ENCODE data around the gene NPHP4.

NPHP4 gene

DNA sequence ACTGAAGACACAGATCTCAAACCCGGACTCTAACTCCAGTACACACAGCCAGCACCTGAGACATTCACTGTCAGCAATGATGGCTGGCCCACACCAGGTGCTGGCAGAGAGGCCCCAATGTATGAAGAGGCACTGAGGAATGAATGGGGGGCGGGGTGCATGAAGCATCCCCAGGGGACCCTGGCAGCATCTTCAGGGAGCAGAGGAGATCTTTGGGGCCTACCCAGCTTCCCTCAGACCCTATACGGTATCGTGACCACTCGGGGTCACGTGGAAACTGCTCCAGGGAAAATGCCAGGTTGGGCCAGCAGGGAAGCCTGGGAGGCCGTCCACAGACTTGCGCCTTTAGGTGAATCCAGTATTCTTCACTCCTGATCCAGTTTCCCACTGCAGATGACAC is 84.3 kb downstream of the NPHP4 start:
- Histone ChIP-seq H3K4me3 (ENCODE audit: low read depth in 1 of 5, low read length in 5 of 5) (no peak overlapping the region), H3K27ac (ENCODE audit: low read depth, low read length) (no peak overlapping the region), H3K9me3 (ENCODE audit: control insufficient read depth in 5 of 5, low read length in 5 of 5) (no peaks in the 10 kb centered on the region), H3K9ac (ENCODE audit: low read length in 5 of 5) (no peak overlapping the region), H3K36me3 (ENCODE audit: control insufficient read depth in 5 of 5, insufficient read depth in 5 of 5, low read length in 5 of 5) (peaks cover 2 to 68% (median 27%) of the 10 kb centered on the region in 5 donors), H3K27me3 (ENCODE audit: control insufficient read depth in 5 of 5, insufficient read depth in 4 of 5, low read length in 5 of 5) (peaks cover 0 to 4% (median 0%) of the 10 kb centered on the region in 5 donors), H3K4me1 (ENCODE audit: control insufficient read depth in 5 of 5, insufficient read depth in 5 of 5, low read length in 5 of 5) (peaks cover 0 to 5% (median 0%) of the 10 kb centered on the region in 5 donors)

DNA sequence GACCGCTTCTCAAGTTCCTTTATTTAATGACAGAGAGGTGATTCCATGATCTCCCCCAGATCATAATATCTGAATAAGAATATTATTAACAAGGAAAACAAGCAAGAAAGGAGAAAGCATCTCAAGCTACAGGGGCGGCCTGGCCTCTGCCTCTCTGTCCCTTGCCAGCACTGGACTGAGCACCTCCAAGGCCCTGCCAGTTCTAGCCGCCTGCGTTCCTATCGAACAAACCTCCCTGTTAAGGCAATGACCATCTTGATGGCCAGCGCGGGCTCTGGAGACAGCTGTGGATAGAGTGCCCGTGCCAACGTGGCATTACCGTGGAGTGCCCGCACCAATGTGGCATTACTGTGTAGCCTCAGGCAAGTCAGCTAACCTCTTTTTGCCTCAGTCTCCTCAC is 84.8 kb downstream of the NPHP4 start:
- Histone ChIP-seq H3K27me3 (ENCODE audit: control insufficient read depth in 5 of 5, insufficient read depth in 4 of 5, low read length in 5 of 5) (peaks cover 0 to 4% (median 0%) of the 10 kb centered on the region in 5 donors), H3K27ac (ENCODE audit: low read depth, low read length) (no peak overlapping the region), H3K9me3 (ENCODE audit: control insufficient read depth in 5 of 5, low read length in 5 of 5) (no peaks in the 10 kb centered on the region), H3K4me1 (ENCODE audit: control insufficient read depth in 5 of 5, insufficient read depth in 5 of 5, low read length in 5 of 5) (peaks cover 0 to 5% (median 0%) of the 10 kb centered on the region in 5 donors), H3K4me3 (ENCODE audit: low read depth in 1 of 5, low read length in 5 of 5) (no peak overlapping the region), H3K36me3 (ENCODE audit: control insufficient read depth in 5 of 5, insufficient read depth in 5 of 5, low read length in 5 of 5) (peaks cover 2 to 69% (median 27%) of the 10 kb centered on the region in 5 donors), H3K9ac (ENCODE audit: low read length in 5 of 5) (no peak overlapping the region)

DNA sequence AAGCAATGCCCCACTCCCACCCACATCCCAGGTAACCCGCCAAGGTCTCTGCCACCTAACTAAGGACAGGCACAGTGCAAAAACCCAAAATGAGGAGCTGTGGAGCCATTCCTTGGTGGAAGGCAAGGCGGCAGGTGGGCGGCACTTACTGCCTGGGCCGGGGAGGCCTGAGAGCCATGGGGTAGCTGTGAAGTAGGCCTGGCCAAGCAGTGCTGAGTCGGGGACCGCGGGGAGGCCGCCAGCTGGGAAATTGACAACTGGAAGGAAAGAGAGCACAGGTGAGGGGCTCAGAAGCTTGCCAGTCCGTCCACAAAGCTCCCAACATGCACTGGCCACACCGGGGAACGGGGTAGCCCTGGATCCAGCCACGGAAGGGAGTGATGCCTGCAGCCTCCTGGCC is 85.3 kb downstream of the NPHP4 start:
- H3K27ac ChIP-seq (ENCODE audit: low read depth, low read length) = no peak overlapping the region
- peaks cover 0 to 5% (median 0%) of the 10 kb centered on the region in 5 donors for H3K4me1 ChIP-seq (ENCODE audit: control insufficient read depth in 5 of 5, insufficient read depth in 5 of 5, low read length in 5 of 5)
- peaks cover 0 to 4% (median 0%) of the 10 kb centered on the region in 5 donors for H3K27me3 ChIP-seq (ENCODE audit: control insufficient read depth in 5 of 5, insufficient read depth in 4 of 5, low read length in 5 of 5)
- no peak overlapping the region for H3K4me3 ChIP-seq (ENCODE audit: low read depth in 1 of 5, low read length in 5 of 5)
- H3K36me3 ChIP-seq (ENCODE audit: control insufficient read depth in 5 of 5, insufficient read depth in 5 of 5, low read length in 5 of 5) = peaks cover 2 to 69% (median 27%) of the 10 kb centered on the region in 5 donors
- H3K9ac ChIP-seq (ENCODE audit: low read length in 5 of 5) = no peak overlapping the region
- H3K9me3 ChIP-seq (ENCODE audit: control insufficient read depth in 5 of 5, low read length in 5 of 5) = no peaks in the 10 kb centered on the region

DNA sequence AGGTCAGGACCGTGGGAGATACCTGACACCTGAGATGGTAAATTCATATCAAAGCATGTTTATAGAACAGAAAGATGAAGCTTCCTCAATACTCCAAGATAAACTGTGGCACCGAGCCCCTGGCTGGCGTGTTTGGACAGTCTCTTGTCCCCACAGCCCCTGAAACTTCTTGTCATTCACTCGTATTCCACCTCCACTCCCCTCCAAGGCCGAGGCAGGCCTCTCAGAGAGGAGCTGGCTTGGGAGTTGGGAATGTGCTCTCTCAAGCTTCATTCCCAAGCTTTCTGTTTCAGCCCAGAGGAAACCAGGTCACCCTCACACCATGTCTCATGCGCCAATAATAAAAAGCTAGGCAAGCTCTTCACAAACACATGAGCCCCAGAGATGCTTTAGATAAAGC is 86.1 kb downstream of the NPHP4 start:
- H3K36me3 ChIP-seq (ENCODE audit: control insufficient read depth in 5 of 5, insufficient read depth in 5 of 5, low read length in 5 of 5) = peaks cover 2 to 66% (median 27%) of the 10 kb centered on the region in 5 donors
- no peak overlapping the region for H3K4me3 ChIP-seq (ENCODE audit: low read depth in 1 of 5, low read length in 5 of 5)
- H3K27ac ChIP-seq (ENCODE audit: low read depth, low read length) = no peak overlapping the region
- no peak overlapping the region for H3K9ac ChIP-seq (ENCODE audit: low read length in 5 of 5)
- peaks cover 0 to 4% (median 0%) of the 10 kb centered on the region in 5 donors for H3K27me3 ChIP-seq (ENCODE audit: control insufficient read depth in 5 of 5, insufficient read depth in 4 of 5, low read length in 5 of 5)
- H3K4me1 ChIP-seq (ENCODE audit: control insufficient read depth in 5 of 5, insufficient read depth in 5 of 5, low read length in 5 of 5) = peaks cover 0 to 5% (median 0%) of the 10 kb centered on the region in 5 donors
- H3K9me3 ChIP-seq (ENCODE audit: control insufficient read depth in 5 of 5, low read length in 5 of 5) = no peaks in the 10 kb centered on the region

DNA sequence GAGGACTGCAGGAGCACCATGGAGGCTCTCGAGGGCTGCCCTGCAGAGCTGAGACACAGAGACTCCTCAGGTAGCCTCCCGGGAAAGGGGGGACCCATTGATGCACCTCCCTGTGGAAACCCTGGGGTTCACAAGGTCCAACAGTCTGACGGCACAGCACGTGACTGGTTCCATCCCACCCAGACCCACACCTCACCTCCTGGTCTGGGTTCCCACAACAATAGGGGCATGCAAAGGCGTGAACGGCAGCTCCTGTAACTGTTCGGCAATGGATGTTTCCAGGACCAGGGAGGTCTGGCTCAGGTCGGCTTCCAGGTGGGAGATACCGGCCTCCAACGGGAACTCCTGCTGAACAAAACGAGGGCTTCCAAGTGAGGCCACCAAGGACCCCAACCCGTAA is 86.8 kb downstream of the NPHP4 start:
- H3K36me3 ChIP-seq (ENCODE audit: control insufficient read depth in 5 of 5, insufficient read depth in 5 of 5, low read length in 5 of 5) = peaks cover 2 to 60% (median 27%) of the 10 kb centered on the region in 5 donors
- H3K4me3 ChIP-seq (ENCODE audit: low read depth in 1 of 5, low read length in 5 of 5) = no peak overlapping the region
- peaks cover 0 to 4% (median 0%) of the 10 kb centered on the region in 5 donors for H3K27me3 ChIP-seq (ENCODE audit: control insufficient read depth in 5 of 5, insufficient read depth in 4 of 5, low read length in 5 of 5)
- no peaks in the 10 kb centered on the region for H3K9me3 ChIP-seq (ENCODE audit: control insufficient read depth in 5 of 5, low read length in 5 of 5)
- peak overlapping the region in 1 of 5 donors; percentile 68 for H3K9ac ChIP-seq (ENCODE audit: low read length in 5 of 5)
- no peak overlapping the region for H3K27ac ChIP-seq (ENCODE audit: low read depth, low read length)
- peaks cover 0 to 5% (median 0%) of the 10 kb centered on the region in 5 donors for H3K4me1 ChIP-seq (ENCODE audit: control insufficient read depth in 5 of 5, insufficient read depth in 5 of 5, low read length in 5 of 5)

DNA sequence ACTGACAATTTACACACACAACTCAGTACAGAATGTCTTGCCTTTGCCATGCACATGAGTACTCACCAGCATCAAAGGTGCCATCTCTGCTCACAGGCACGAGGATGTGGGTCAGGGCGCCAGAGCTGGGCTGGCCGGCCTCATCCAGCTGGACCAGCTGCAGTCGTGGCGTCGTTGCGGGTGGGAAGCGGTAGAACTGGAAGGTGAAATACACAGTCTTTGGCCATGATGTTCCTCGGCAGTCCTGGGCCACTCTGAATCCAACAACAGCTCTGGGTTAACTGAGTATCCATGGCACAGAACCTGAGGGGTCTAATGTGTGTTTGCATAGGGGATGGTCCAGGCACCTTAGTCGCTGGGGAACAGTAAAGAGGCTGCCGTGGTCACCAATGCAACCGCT is 87.7 kb downstream of the NPHP4 start:
- Histone ChIP-seq H3K27me3 (ENCODE audit: control insufficient read depth in 5 of 5, insufficient read depth in 4 of 5, low read length in 5 of 5) (peaks cover 0 to 4% (median 0%) of the 10 kb centered on the region in 5 donors), H3K9me3 (ENCODE audit: control insufficient read depth in 5 of 5, low read length in 5 of 5) (no peaks in the 10 kb centered on the region), H3K36me3 (ENCODE audit: control insufficient read depth in 5 of 5, insufficient read depth in 5 of 5, low read length in 5 of 5) (peaks cover 2 to 66% (median 31%) of the 10 kb centered on the region in 5 donors), H3K27ac (ENCODE audit: low read depth, low read length) (no peak overlapping the region), H3K4me3 (ENCODE audit: low read depth in 1 of 5, low read length in 5 of 5) (no peak overlapping the region), H3K4me1 (ENCODE audit: control insufficient read depth in 5 of 5, insufficient read depth in 5 of 5, low read length in 5 of 5) (peaks cover 0 to 5% (median 0%) of the 10 kb centered on the region in 5 donors), H3K9ac (ENCODE audit: low read length in 5 of 5) (no peak overlapping the region)

DNA sequence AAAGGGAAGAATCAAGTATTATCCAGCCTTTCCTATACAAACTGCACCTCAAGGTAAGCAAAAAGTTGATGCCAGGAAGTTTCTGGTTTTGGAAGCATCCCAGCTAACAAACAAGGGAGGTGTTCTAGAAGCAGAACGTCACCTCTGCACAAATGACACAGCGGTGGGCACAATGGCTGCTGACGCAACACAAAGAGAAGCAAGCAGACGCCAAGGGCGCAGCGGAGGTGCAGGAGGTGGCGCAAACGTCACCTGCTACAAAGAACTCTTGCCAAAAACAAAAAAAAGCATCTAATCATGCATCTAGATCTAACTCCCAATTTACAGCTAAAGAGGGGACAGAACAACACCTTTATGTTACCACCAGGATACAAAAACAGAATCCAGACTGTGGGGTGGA is 88.5 kb downstream of the NPHP4 start:
- no peaks in the 10 kb centered on the region for H3K9me3 ChIP-seq (ENCODE audit: control insufficient read depth in 5 of 5, low read length in 5 of 5)
- peaks cover 2 to 59% (median 31%) of the 10 kb centered on the region in 5 donors for H3K36me3 ChIP-seq (ENCODE audit: control insufficient read depth in 5 of 5, insufficient read depth in 5 of 5, low read length in 5 of 5)
- no peak overlapping the region for H3K27ac ChIP-seq (ENCODE audit: low read depth, low read length)
- H3K27me3 ChIP-seq (ENCODE audit: control insufficient read depth in 5 of 5, insufficient read depth in 4 of 5, low read length in 5 of 5) = peaks cover 0 to 4% (median 0%) of the 10 kb centered on the region in 5 donors
- H3K9ac ChIP-seq (ENCODE audit: low read length in 5 of 5) = no peak overlapping the region
- peaks cover 0 to 5% (median 0%) of the 10 kb centered on the region in 5 donors for H3K4me1 ChIP-seq (ENCODE audit: control insufficient read depth in 5 of 5, insufficient read depth in 5 of 5, low read length in 5 of 5)
- no peak overlapping the region for H3K4me3 ChIP-seq (ENCODE audit: low read depth in 1 of 5, low read length in 5 of 5)

DNA sequence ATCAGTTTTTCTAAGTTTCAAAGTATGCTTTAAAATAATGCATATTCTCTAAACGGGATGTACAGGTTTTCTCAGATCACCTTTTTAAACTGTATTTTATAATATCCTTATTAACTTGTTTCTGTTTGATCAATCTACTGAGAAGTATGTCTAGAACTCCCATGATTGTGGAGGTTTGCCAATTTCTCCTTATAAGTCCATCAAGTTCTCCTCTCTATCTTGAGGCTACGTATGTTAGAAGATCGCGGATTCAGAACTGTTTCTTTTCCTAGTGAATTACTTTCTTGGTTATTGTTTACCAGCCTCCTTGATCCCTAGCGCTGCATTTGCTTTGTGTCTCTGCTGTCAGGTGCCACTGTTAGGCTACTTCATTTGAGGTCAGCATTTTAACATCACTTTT is 89.2 kb downstream of the NPHP4 start:
- Histone ChIP-seq H3K4me3 (ENCODE audit: low read depth in 1 of 5, low read length in 5 of 5) (no peak overlapping the region), H3K36me3 (ENCODE audit: control insufficient read depth in 5 of 5, insufficient read depth in 5 of 5, low read length in 5 of 5) (peaks cover 2 to 59% (median 31%) of the 10 kb centered on the region in 5 donors), H3K27ac (ENCODE audit: low read depth, low read length) (no peak overlapping the region), H3K27me3 (ENCODE audit: control insufficient read depth in 5 of 5, insufficient read depth in 4 of 5, low read length in 5 of 5) (peaks cover 0 to 4% (median 0%) of the 10 kb centered on the region in 5 donors), H3K4me1 (ENCODE audit: control insufficient read depth in 5 of 5, insufficient read depth in 5 of 5, low read length in 5 of 5) (peaks cover 0 to 5% (median 0%) of the 10 kb centered on the region in 5 donors), H3K9ac (ENCODE audit: low read length in 5 of 5) (no peak overlapping the region), H3K9me3 (ENCODE audit: control insufficient read depth in 5 of 5, low read length in 5 of 5) (no peaks in the 10 kb centered on the region)

DNA sequence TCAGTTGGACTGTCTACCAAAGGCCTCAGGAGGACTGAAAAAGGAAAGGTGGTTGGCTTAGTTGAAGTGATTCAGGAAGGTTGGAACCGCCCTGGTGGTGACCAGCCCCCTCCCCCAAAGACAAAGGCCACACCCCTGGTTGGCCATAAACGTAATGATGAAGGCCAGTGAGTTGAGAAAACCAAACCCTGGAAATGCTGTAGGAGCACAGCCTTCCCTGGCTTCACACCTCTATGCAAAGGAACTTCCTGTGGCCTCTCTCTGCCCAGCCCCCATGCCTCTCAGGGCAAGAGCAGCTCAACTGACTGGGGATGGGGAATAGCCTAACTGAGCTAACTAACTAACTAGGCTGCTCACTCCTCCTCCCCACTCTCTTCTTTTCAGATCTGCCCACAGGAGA is 90.4 kb downstream of the NPHP4 start:
- Histone ChIP-seq H3K4me3 (ENCODE audit: low read depth in 1 of 5, low read length in 5 of 5) (no peak overlapping the region), H3K9me3 (ENCODE audit: control insufficient read depth in 5 of 5, low read length in 5 of 5) (no peaks in the 10 kb centered on the region), H3K36me3 (ENCODE audit: control insufficient read depth in 5 of 5, insufficient read depth in 5 of 5, low read length in 5 of 5) (peaks cover 2 to 58% (median 35%) of the 10 kb centered on the region in 5 donors), H3K9ac (ENCODE audit: low read length in 5 of 5) (no peak overlapping the region), H3K27me3 (ENCODE audit: control insufficient read depth in 5 of 5, insufficient read depth in 4 of 5, low read length in 5 of 5) (peaks cover 0 to 4% (median 0%) of the 10 kb centered on the region in 5 donors), H3K4me1 (ENCODE audit: control insufficient read depth in 5 of 5, insufficient read depth in 5 of 5, low read length in 5 of 5) (peaks cover 0 to 5% (median 0%) of the 10 kb centered on the region in 5 donors), H3K27ac (ENCODE audit: low read depth, low read length) (no peak overlapping the region)

DNA sequence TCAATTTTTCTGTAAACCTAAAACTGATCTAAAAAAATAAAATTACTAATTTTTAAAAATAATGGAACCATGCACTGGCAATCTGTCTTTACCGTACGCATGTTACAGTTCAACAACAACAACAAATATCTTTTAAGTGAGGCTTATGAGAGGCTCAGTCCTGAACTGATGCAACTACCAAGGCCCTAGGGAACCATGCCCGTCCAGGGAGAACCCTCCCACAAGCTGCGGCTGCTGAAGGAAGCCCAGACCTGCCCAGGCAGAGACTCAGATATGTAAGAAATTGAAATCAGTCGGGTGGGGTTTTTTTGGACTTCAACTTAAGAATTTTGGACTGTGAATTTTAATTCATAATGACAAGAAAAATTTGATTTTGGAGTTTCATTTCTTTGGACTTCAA is 91.1 kb downstream of the NPHP4 start:
- peaks cover 0 to 5% (median 0%) of the 10 kb centered on the region in 5 donors for H3K4me1 ChIP-seq (ENCODE audit: control insufficient read depth in 5 of 5, insufficient read depth in 5 of 5, low read length in 5 of 5)
- H3K36me3 ChIP-seq (ENCODE audit: control insufficient read depth in 5 of 5, insufficient read depth in 5 of 5, low read length in 5 of 5) = peaks cover 2 to 54% (median 32%) of the 10 kb centered on the region in 5 donors
- H3K9ac ChIP-seq (ENCODE audit: low read length in 5 of 5) = no peak overlapping the region
- H3K9me3 ChIP-seq (ENCODE audit: control insufficient read depth in 5 of 5, low read length in 5 of 5) = no peaks in the 10 kb centered on the region
- peaks cover 0 to 4% (median 0%) of the 10 kb centered on the region in 5 donors for H3K27me3 ChIP-seq (ENCODE audit: control insufficient read depth in 5 of 5, insufficient read depth in 4 of 5, low read length in 5 of 5)
- no peak overlapping the region for H3K4me3 ChIP-seq (ENCODE audit: low read depth in 1 of 5, low read length in 5 of 5)
- H3K27ac ChIP-seq (ENCODE audit: low read depth, low read length) = no peak overlapping the region

All from subcutaneous abdominal adipose tissue (tissue), 5 donors.